ENCODE measurements around the gene CSAD. TPM values are rescaled to one million over a fixed set of nuclear protein-coding genes. Genes with fewer than 3 reads are reported as not detected.

Gene CSAD
- total and polyA plus RNA-seq, 2 donors (not counting 1 experiment from before 2014, with no cell fraction given): 57.0 to 64.6 TPM

GRCh38 chr12:53170215-53170614 is 10.5 kb downstream of the CSAD start:
- WGBS (ENCODE audit: insufficient coverage): 98% methylated on average over 8 of the region's 8 CpGs
- H3K36me3 ChIP-seq (replicated peaks in 1 of 2; ENCODE audit: control extremely low read depth in 1 of 2, control insufficient read depth in 1 of 2, extremely low read depth in 1 of 2, insufficient read depth in 2 of 2, low read length in 1 of 2): peaks cover 0 to 3% of the 10 kb centered on the region in 2 experiments
- DNase-seq (no peak), ATAC-seq (ENCODE audit: low read depth) (no peak)
- ChIA-PET POLR2A (interaction anchor here (0.5 to 0.7 kb wide), 2 partner anchors 42 to 151 kb away, joined by 3 read pairs; partner anchors contain the start of gene AAAS), CTCF (interaction anchor here (1.4 to 1.9 kb wide), 2 partner anchors 11 to 20 kb away, joined by 3 to 5 read pairs; no protein-coding TSS in a partner anchor)
- Mint-ChIP-seq H3K4me1 (no peaks in the 10 kb centered on the region), H3K27me3 (no peaks in the 10 kb centered on the region), H3K4me3 (no peak overlapping the region), H3K9me3 (ENCODE audit: insufficient read depth) (no peaks in the 10 kb centered on the region), H3K27ac (no peak overlapping the region)
- no peak overlapping the region for H3K27ac ChIP-seq (ENCODE audit: low read length in 2 of 2)
- peaks cover 12% of the 10 kb centered on the region for H3K79me2 ChIP-seq (ENCODE audit: control insufficient read depth, insufficient read depth, low read length)
- H3K4me1 ChIP-seq (ENCODE audit: control insufficient read depth in 2 of 2, insufficient read depth in 2 of 2, low read length in 2 of 2): no peaks in the 10 kb centered on the region
- H3K9ac ChIP-seq (ENCODE audit: low read length): no peak overlapping the region
- intact Hi-C loops (cut with micrococcal nuclease): no loop called here
- H2AFZ ChIP-seq (ENCODE audit: insufficient read depth, low read depth, low read length, poor library complexity, severe bottlenecking): no peak overlapping the region
- TF ChIP-seq EZH2 (IDR thresholded peaks at IDR 0.05; ENCODE audit: borderline replicate concordance, insufficient read depth, low read depth, low read length, poor library complexity, severe bottlenecking): no peak
- TF ChIP-seq CTCF (IDR thresholded peaks at IDR 0.05): no peak
- H4K20me1 ChIP-seq (ENCODE audit: control insufficient read depth, insufficient read depth, low read length, poor library complexity, severe bottlenecking): no peaks in the 10 kb centered on the region
- H3K4me3 ChIP-seq (ENCODE audit: control extremely low read depth in 1 of 5, extremely low read depth in 1 of 5, insufficient read depth in 1 of 5, low read depth in 2 of 5, low read length in 4 of 5): no peak overlapping the region
- no peak overlapping the region for H3K4me2 ChIP-seq (replicated peaks; ENCODE audit: low read depth, low read length, poor library complexity, severe bottlenecking)
- H3K9me3 ChIP-seq (ENCODE audit: control extremely low read depth in 1 of 3, control insufficient read depth in 2 of 3, insufficient read depth in 1 of 3, low read length in 2 of 3): no peaks in the 10 kb centered on the region
- H3K27me3 ChIP-seq (replicated peaks in 1 of 4; ENCODE audit: control extremely low read depth in 1 of 4, control insufficient read depth in 3 of 4, insufficient read depth in 4 of 4, low read length in 3 of 4): no peaks in the 10 kb centered on the region

GRCh38 chr12:53169644-53170043 is 11.1 kb downstream of the CSAD start:
- 98% methylated on average over 5 of the region's 7 CpGs for WGBS (ENCODE audit: insufficient coverage)
- peaks cover 0 to 3% of the 10 kb centered on the region in 2 experiments for H3K36me3 ChIP-seq (replicated peaks in 1 of 2; ENCODE audit: control extremely low read depth in 1 of 2, control insufficient read depth in 1 of 2, extremely low read depth in 1 of 2, insufficient read depth in 2 of 2, low read length in 1 of 2)
- H3K9me3 ChIP-seq (ENCODE audit: control extremely low read depth in 1 of 3, control insufficient read depth in 2 of 3, insufficient read depth in 1 of 3, low read length in 2 of 3): no peaks in the 10 kb centered on the region
- DNase-seq: no peak
- no peak overlapping the region for H3K4me2 ChIP-seq (replicated peaks; ENCODE audit: low read depth, low read length, poor library complexity, severe bottlenecking)
- POLR2A ChIA-PET: interaction anchor here (0.5 kb wide), 1 partner anchor 43 kb away, joined by 3 read pairs; no protein-coding TSS in a partner anchor
- Mint-ChIP-seq H3K9me3 (ENCODE audit: insufficient read depth) (no peaks in the 10 kb centered on the region), H3K4me3 (no peak overlapping the region), H3K4me1 (no peaks in the 10 kb centered on the region), H3K27me3 (no peaks in the 10 kb centered on the region), H3K27ac (no peak overlapping the region)
- H3K9ac ChIP-seq (ENCODE audit: low read length): no peak overlapping the region
- CTCF ChIA-PET: interaction anchor here (1.9 kb wide), 1 partner anchor 21 kb away, joined by 5 read pairs; no protein-coding TSS in a partner anchor
- no peak for ATAC-seq (ENCODE audit: low read depth)
- no peak overlapping the region for H2AFZ ChIP-seq (ENCODE audit: insufficient read depth, low read depth, low read length, poor library complexity, severe bottlenecking)
- no peaks in the 10 kb centered on the region for H3K27me3 ChIP-seq (replicated peaks in 1 of 4; ENCODE audit: control extremely low read depth in 1 of 4, control insufficient read depth in 3 of 4, insufficient read depth in 4 of 4, low read length in 3 of 4)
- TF ChIP-seq EZH2 (IDR thresholded peaks at IDR 0.05; ENCODE audit: borderline replicate concordance, insufficient read depth, low read depth, low read length, poor library complexity, severe bottlenecking): no peak
- no peak for TF ChIP-seq CTCF (IDR thresholded peaks at IDR 0.05)
- H3K79me2 ChIP-seq (ENCODE audit: control insufficient read depth, insufficient read depth, low read length): peaks cover 12% of the 10 kb centered on the region
- H4K20me1 ChIP-seq (ENCODE audit: control insufficient read depth, insufficient read depth, low read length, poor library complexity, severe bottlenecking): no peaks in the 10 kb centered on the region
- intact Hi-C loops (cut with micrococcal nuclease): no loop called here
- H3K4me3 ChIP-seq (ENCODE audit: control extremely low read depth in 1 of 5, extremely low read depth in 1 of 5, insufficient read depth in 1 of 5, low read depth in 2 of 5, low read length in 4 of 5): no peak overlapping the region
- no peak overlapping the region for H3K27ac ChIP-seq (ENCODE audit: low read length in 2 of 2)
- H3K4me1 ChIP-seq (ENCODE audit: control insufficient read depth in 2 of 2, insufficient read depth in 2 of 2, low read length in 2 of 2): no peaks in the 10 kb centered on the region
